GM23248 (cell line): Measurements from ENCODE around the gene HASPIN. TPM values are rescaled to one million over a fixed set of nuclear protein-coding genes. Genes with fewer than 3 reads are reported as not detected.

Experiments used
- DNase-seq: peaks from one replicate; pipeline ENCODE4 v3.0.0-alpha.2; 2015
- H2AFZ ChIP-seq: fragments of 200-600 bp; sonication (generic); 2 replicates; pipeline ENCODE4 v1.6.1; 2016; ENCODE audit warnings: antibody characterized with exemption
- H3F3A ChIP-seq: fragments of 200-600 bp; sonication (generic); 2 replicates; pipeline ENCODE4 v1.6.1; 2016; ENCODE audit warnings: mild to moderate bottlenecking, antibody characterized with exemption, mixed run types; ENCODE audit not compliant: insufficient read depth
- H3K27ac ChIP-seq: fragments of 200-600 bp; sonication (generic); 2 replicates; pipeline ENCODE4 v1.5.1; 2016; ENCODE audit warnings: mild to moderate bottlenecking
- H3K27me3 ChIP-seq: fragments of 200-600 bp; sonication (generic); replicated peaks from 2 replicates; pipeline ENCODE4 v1.6.1; 2016; ENCODE audit warnings: mild to moderate bottlenecking; ENCODE audit not compliant: insufficient read depth
- H3K36me3 ChIP-seq: fragments of 200-600 bp; sonication (generic); 2 replicates; pipeline ENCODE4 v1.6.1; 2016; ENCODE audit warnings: low read depth, mild to moderate bottlenecking
- H3K4me1 ChIP-seq: fragments of 200-600 bp; sonication (generic); 2 replicates; pipeline ENCODE4 v1.6.1; 2016; ENCODE audit warnings: mild to moderate bottlenecking; ENCODE audit not compliant: insufficient read depth
- H3K4me2 ChIP-seq: fragments of 200-600 bp; sonication (generic); one replicate; pipeline ENCODE4 v1.6.1; 2016; ENCODE audit warnings: mild to moderate bottlenecking; ENCODE audit not compliant: unreplicated experiment
- H3K4me3 ChIP-seq: fragments of 200-600 bp; sonication (generic); 2 replicates; pipeline ENCODE4 v1.5.1; 2016; ENCODE audit warnings: mild to moderate bottlenecking
- H3K79me2 ChIP-seq: fragments of 200-600 bp; sonication (generic); 2 replicates; pipeline ENCODE4 v1.6.1; 2016; ENCODE audit warnings: mild to moderate bottlenecking; ENCODE audit not compliant: insufficient read depth
- H3K9ac ChIP-seq: fragments of 200-600 bp; sonication (generic); 2 replicates; pipeline ENCODE4 v1.6.1; 2016; ENCODE audit warnings: mild to moderate bottlenecking
- H3K9me2 ChIP-seq: fragments of 200-600 bp; sonication (generic); 2 replicates; pipeline ENCODE4 v1.6.1; 2016; ENCODE audit warnings: mixed run types, mild to moderate bottlenecking, moderate library complexity; ENCODE audit not compliant: insufficient read depth
- H3K9me3 ChIP-seq: fragments of 200-600 bp; sonication (generic); one replicate; pipeline ENCODE4 v1.6.1; 2017; ENCODE audit warnings: low read depth
- H4K20me1 ChIP-seq: fragments of 200-600 bp; sonication (generic); 2 replicates; pipeline ENCODE4 v1.6.0; 2016; ENCODE audit not compliant: insufficient read depth
- EZH2 ChIP-seq: fragments of 200-600 bp; sonication (generic); IDR thresholded peaks from 2 replicates; pipeline ENCODE4 v1.6.1; 2018; ENCODE audit warnings: antibody characterized with exemption, mild to moderate bottlenecking; ENCODE audit not compliant: insufficient read depth, poor library complexity, severe bottlenecking
- EZH2phosphoT487 ChIP-seq: fragments of 200-600 bp; sonication (generic); IDR thresholded peaks from 2 replicates; pipeline ENCODE4 v1.6.1; 2018; ENCODE audit warnings: antibody characterized with exemption, moderate library complexity, mild to moderate bottlenecking, low read depth; ENCODE audit not compliant: insufficient read depth
- WGBS, 2 experiments: methylation state at CpG; one replicate each; pipeline ENCODE4 v1.1.6; 2015 to 2017; ENCODE audit warnings: low lambda C conversion rate in 2 of 2, low coverage in 1 of 2; ENCODE audit errors: missing lambda C conversion rate in 2 of 2; 5-methylcytosine and 5-hydroxymethylcytosine counted together
- in situ Hi-C: fragments of 300-500 bp; cut with MboI; formaldehyde crosslinking; loops from 2 replicates; pipeline ENCODE4 v1.15.0; 2020
- polyA plus RNA-seq: library from polyadenylated mRNA; unstranded; fragments of >200 nt; fragmentation: Nextera tagmentation; extraction: Ambion mirVana; gene quantifications from 2 replicates; pipeline ENCODE4 v1.2.1, GENCODE V29; 2016
- total RNA-seq: library from RNA; depleted of rRNA; stranded (reverse); fragments of >200 nt; shearing (Covaris generic); gene quantifications from 2 replicates; pipeline ENCODE4 v1.2.3, GENCODE V29; 2014

HASPIN gene
- total and polyA plus RNA-seq, 2 experiments from 2014 or later = 1.4 to 1.9 TPM

- Histone ChIP-seq H3K27ac (no peak overlapping the region), H3K36me3 (no peaks in the 10 kb centered on the region), H3K9me3 (no peaks in the 10 kb centered on the region), H3K27me3 (no peaks in the 10 kb centered on the region), H2AFZ (no peak overlapping the region), H3K4me3 (no peak overlapping the region), H3K4me1 (no peaks in the 10 kb centered on the region), H3F3A (no peaks in the 10 kb centered on the region), H3K9me2 (no peaks in the 10 kb centered on the region), H4K20me1 (no peaks in the 10 kb centered on the region), H3K4me2 (no peak overlapping the region), H3K79me2 (no peaks in the 10 kb centered on the region), H3K9ac (no peak overlapping the region)
- in situ Hi-C loops = no loop called here
- 88 to 94% methylated on average over 15 of the region's 15 CpGs for WGBS, 2 experiments
- TF ChIP-seq EZH2phosphoT487 = no peak
- no peak for TF ChIP-seq EZH2
- DNase-seq = no peak
These were observed 28.1 kb downstream of the HASPIN start for GRCh38 chr17:3751836-3752235.

- H4K20me1 ChIP-seq = no peaks in the 10 kb centered on the region
- H3K4me3 ChIP-seq = no peak overlapping the region
- in situ Hi-C loops = no loop called here
- H3K27ac ChIP-seq = no peak overlapping the region
- no peaks in the 10 kb centered on the region for H3F3A ChIP-seq
- no peaks in the 10 kb centered on the region for H3K27me3 ChIP-seq
- H2AFZ ChIP-seq = no peak overlapping the region
- H3K79me2 ChIP-seq = no peaks in the 10 kb centered on the region
- no peak overlapping the region for H3K9ac ChIP-seq
- H3K4me1 ChIP-seq = no peaks in the 10 kb centered on the region
- no peak for DNase-seq
- no peaks in the 10 kb centered on the region for H3K9me3 ChIP-seq
- no peaks in the 10 kb centered on the region for H3K36me3 ChIP-seq
- H3K9me2 ChIP-seq = no peaks in the 10 kb centered on the region
- H3K4me2 ChIP-seq = no peak overlapping the region
- TF ChIP-seq EZH2phosphoT487 (no peak), EZH2 (no peak)
- 78 to 85% methylated on average over 12 of the region's 12 CpGs for WGBS, 2 experiments
These were observed 29.9 kb downstream of the HASPIN start for GRCh38 chr17:3753624-3754023.

DNA sequence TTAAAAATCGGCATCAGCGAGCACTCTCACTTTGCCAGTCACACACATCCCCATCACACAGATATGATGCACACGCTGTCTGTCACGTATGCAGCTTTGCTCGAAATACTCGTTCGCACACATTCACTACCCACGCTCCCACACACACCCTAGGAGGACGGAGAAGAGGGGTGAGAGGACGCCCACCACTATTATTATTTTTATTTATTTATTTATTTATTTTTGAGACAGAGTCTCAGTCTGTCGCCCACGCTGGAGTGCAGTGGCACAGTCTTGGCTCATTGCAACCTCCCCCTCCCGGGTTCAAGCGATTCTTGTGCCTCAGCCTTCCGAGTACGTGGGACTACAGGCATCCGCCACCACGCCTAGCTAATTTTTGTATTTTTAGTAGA lies 30.4 kb downstream of the HASPIN start:
- Histone ChIP-seq H3K4me3 (no peak overlapping the region), H3K4me2 (no peak overlapping the region), H3K9me2 (no peaks in the 10 kb centered on the region), H3K27me3 (no peaks in the 10 kb centered on the region), H3K9me3 (no peaks in the 10 kb centered on the region), H3F3A (no peaks in the 10 kb centered on the region), H3K27ac (no peak overlapping the region), H3K36me3 (no peaks in the 10 kb centered on the region), H3K79me2 (no peaks in the 10 kb centered on the region), H3K4me1 (no peaks in the 10 kb centered on the region), H2AFZ (no peak overlapping the region), H4K20me1 (no peaks in the 10 kb centered on the region), H3K9ac (no peak overlapping the region)
- no peak for TF ChIP-seq EZH2phosphoT487
- no peak for TF ChIP-seq EZH2
- WGBS, 2 experiments = 64 to 66% methylated on average over 18 of the region's 18 CpGs
- no peak for DNase-seq
- in situ Hi-C loops = no loop called here

- H3K9ac ChIP-seq = no peak overlapping the region
- H3K4me2 ChIP-seq = no peak overlapping the region
- H3K9me2 ChIP-seq = no peaks in the 10 kb centered on the region
- H3K27me3 ChIP-seq = no peaks in the 10 kb centered on the region
- H2AFZ ChIP-seq = no peak overlapping the region
- H3K4me1 ChIP-seq = no peaks in the 10 kb centered on the region
- H3F3A ChIP-seq = no peaks in the 10 kb centered on the region
- no peaks in the 10 kb centered on the region for H3K36me3 ChIP-seq
- in situ Hi-C loops = no loop called here
- H3K4me3 ChIP-seq = no peak overlapping the region
- peak; percentile 58 for DNase-seq
- no peaks in the 10 kb centered on the region for H3K9me3 ChIP-seq
- no peaks in the 10 kb centered on the region for H3K79me2 ChIP-seq
- no peaks in the 10 kb centered on the region for H4K20me1 ChIP-seq
- TF ChIP-seq EZH2phosphoT487 (no peak), EZH2 (no peak)
- no peak overlapping the region for H3K27ac ChIP-seq
- WGBS, 2 experiments = 8 to 11% methylated on average over 30 to 56 of the region's 56 CpGs
These were observed 31.0 kb downstream of the HASPIN start for GRCh38 chr17:3754458-3755334.
